Measurements from ENCODE around the gene SLC6A17.

Gene SLC6A17

GRCh38 chr1:110196917-110197765 lies 46.8 kb downstream of the SLC6A17 start:
- intact Hi-C loops (cut with DNase I), result no loop called here
- DNase-seq, result peak in 15 of 42 donors; percentile 22 to 72 (median 42)

- intact Hi-C loops (cut with DNase I), result no loop called here
- no peak for DNase-seq
Observed at GRCh38 chr1:110197905-110198629, 47.8 kb downstream of the SLC6A17 start.

- intact Hi-C loops (cut with DNase I), result no loop called here
- no peak for DNase-seq
Observed at GRCh38 chr1:110198746-110199145, 48.5 kb downstream of the SLC6A17 start.

GRCh38 chr1:110200190-110200589 lies 49.9 kb downstream of the SLC6A17 start:
- DNase-seq, result no peak
- intact Hi-C loops (cut with DNase I), result no loop called here

- intact Hi-C loops (cut with DNase I), result no loop called here
- DNase-seq, result peak in 1 of 42 donors; percentile 25
Observed at GRCh38 chr1:110200666-110201065, 50.4 kb downstream of the SLC6A17 start.

GRCh38 chr1:110201157-110201825 lies 51.0 kb downstream of the SLC6A17 start:
- no peak for DNase-seq
- intact Hi-C loops (cut with DNase I), result no loop called here

GRCh38 chr1:110203021-110203661 lies 52.8 kb downstream of the SLC6A17 start:
- peak in 33 of 42 donors; percentile 15 to 87 (median 60) for DNase-seq
- intact Hi-C loops (cut with DNase I), result no loop called here

- intact Hi-C loops (cut with DNase I), result loop anchor here (2.0 kb wide), 1 partner anchor 256 kb away; no protein-coding TSS in a partner anchor
- no peak for DNase-seq
Observed at GRCh38 chr1:110205156-110205555, 54.9 kb downstream of the SLC6A17 start.

GRCh38 chr1:110205591-110206155 lies 55.4 kb downstream of the SLC6A17 start:
- intact Hi-C loops (cut with DNase I), result loop anchor here (2.0 kb wide), 2 partner anchors 107 to 255 kb away; no protein-coding TSS in a partner anchor
- DNase-seq, result peak in 30 of 42 donors; percentile 18 to 71 (median 48)

- DNase-seq, result no peak
- intact Hi-C loops (cut with DNase I), result loop anchor here (2.0 kb wide), 1 partner anchor 106 kb away; no protein-coding TSS in a partner anchor
Observed at GRCh38 chr1:110206261-110206920, 56.1 kb downstream of the SLC6A17 start.

GRCh38 chr1:110207831-110208230 lies 57.5 kb downstream of the SLC6A17 start:
- intact Hi-C loops (cut with DNase I), result loop anchor here (2.0 kb wide), 1 partner anchor 105 kb away; no protein-coding TSS in a partner anchor

GRCh38 chr1:110208916-110209645 lies 58.8 kb downstream of the SLC6A17 start:
- intact Hi-C loops (cut with DNase I), result no loop called here

More at GRCh38 chr1:110207831-110208230, 57.5 kb downstream of the SLC6A17 start:
- DNase-seq, result peak; percentile 52 to 89 (median 74)

GRCh38 chr1:110209715-110210603 lies 59.7 kb downstream of the SLC6A17 start, which contains the start of gene KCNC4:
TSS of gene KCNC4 (plus strand) at chr1:110210314. CDS start at chr1:110211500, 1,186 bp downstream.
- intact Hi-C loops (cut with DNase I), result no loop called here

More at GRCh38 chr1:110208916-110209645, 58.8 kb downstream of the SLC6A17 start:
- DNase-seq, result peak in 1 of 42 donors; percentile 26

GRCh38 chr1:110210604-110211495 lies 60.6 kb downstream of the SLC6A17 start:
- DNase-seq, result peak in 18 of 42 donors; percentile 17 to 65 (median 34)
- intact Hi-C loops (cut with DNase I), result no loop called here

More at GRCh38 chr1:110209715-110210603, 59.7 kb downstream of the SLC6A17 start, which contains the start of gene KCNC4:
- peak; percentile 17 to 90 (median 74) for DNase-seq

Measured in head of caudate nucleus (tissue), 42 donors.